Left kidney (tissue), 2 donors: ENCODE results near the gene HIRIP3. TPM values are rescaled to one million over a fixed set of nuclear protein-coding genes. Genes with fewer than 3 reads are reported as not detected.

Experiments
- DNase-seq: peaks from one replicate; pipeline ENCODE4 v3.0.0-alpha.2; 2013
- polyA plus RNA-seq: library from polyadenylated mRNA; unstranded; fragments of 120-200 nt; gene quantifications from one replicate; pipeline ENCODE4 v1.2.1, GENCODE V29; 2013; ENCODE audit not compliant: insufficient read length

Gene HIRIP3
- polyA plus RNA-seq, 1 donor: 17.0 TPM

- DNase-seq: no peak
Measured at GRCh38 chr16:29984137-29984763, 11.2 kb downstream of the HIRIP3 start.

- DNase-seq: no peak
Measured at GRCh38 chr16:29983420-29984136, 11.8 kb downstream of the HIRIP3 start.

GRCh38 chr16:29982560-29983419, 12.6 kb downstream of the HIRIP3 start:
- no peak for DNase-seq

- DNase-seq: no peak
Measured at GRCh38 chr16:29978564-29979270, 16.7 kb downstream of the HIRIP3 start.

GRCh38 chr16:29978081-29978480, 17.3 kb downstream of the HIRIP3 start:
- no peak for DNase-seq

- no peak for DNase-seq
Measured at GRCh38 chr16:29977063-29977825, 18.2 kb downstream of the HIRIP3 start.

- DNase-seq: no peak
Measured at GRCh38 chr16:29975811-29976511, 19.5 kb downstream of the HIRIP3 start.

- no peak for DNase-seq
Measured at GRCh38 chr16:29975134-29975538, 20.3 kb downstream of the HIRIP3 start.

GRCh38 chr16:29974291-29975133, 20.9 kb downstream of the HIRIP3 start:
- DNase-seq: no peak

- peak; percentile 99 for DNase-seq
Measured at GRCh38 chr16:29973384-29974246, 21.8 kb downstream of the HIRIP3 start, which contains the start of gene TAOK2. TAOK2 (plus strand) TSS chr16:29973868; CDS start chr16:29977773, 3,905 bp downstream.

- DNase-seq: no peak
Measured at GRCh38 chr16:29972992-29973383, 22.4 kb downstream of the HIRIP3 start.

GRCh38 chr16:29972500-29972899, 22.9 kb downstream of the HIRIP3 start:
- no peak for DNase-seq

GRCh38 chr16:29971304-29971703, 24.1 kb downstream of the HIRIP3 start:
- DNase-seq: no peak

GRCh38 chr16:29968205-29968604, 27.2 kb downstream of the HIRIP3 start:
- no peak for DNase-seq

- no peak for DNase-seq
Measured at GRCh38 chr16:29963021-29963743, 32.2 kb downstream of the HIRIP3 start.

- no peak for DNase-seq
Measured at GRCh38 chr16:29962344-29962994, 32.9 kb downstream of the HIRIP3 start.
